Right lobe of liver (tissue), 6 donors: ENCODE data around the gene TACR1. TPM values are rescaled to one million over a fixed set of nuclear protein-coding genes. Genes with fewer than 3 reads are reported as not detected.
A peak's percentile ranks its signal among the peaks of the same experiment; 100 is the strongest.

Experiments used
- ATAC-seq, 4 donors: fragments of 200-7000 bp; cut with Tn5 transposase; one replicate each; pipeline ENCODE4 v1.9.1; 2020; ENCODE audit warnings: mild to moderate bottlenecking in 4 of 4, moderate library complexity in 4 of 4
- DNase-seq, 3 donors: peaks; one replicate each; pipeline ENCODE4 v3.0.0-alpha.2; 2020
- H3K27ac ChIP-seq, 3 donors: fragments of 200-600 bp; one replicate each; pipeline ENCODE4 v1.8.0; 2022
- H3K27me3 ChIP-seq, 2 donors: fragments of 200-600 bp; one replicate each; pipeline ENCODE4 v1.8.0; 2022
- H3K36me3 ChIP-seq, 4 donors: fragments of 200-600 bp; sonication (generic) in 1 of 4; one replicate each; pipeline versions ENCODE4 v1.5.1 to v1.8.0; 2017 to 2022; ENCODE audit warnings: control low read depth in 1 of 4
- H3K4me1 ChIP-seq, 4 donors: fragments of 200-600 bp; sonication (generic) in 1 of 4; one replicate each; pipeline versions ENCODE4 v1.5.1 to v1.8.0; 2017 to 2022; ENCODE audit warnings: control low read depth in 1 of 4
- H3K4me3 ChIP-seq, 3 donors: fragments of 200-600 bp; one replicate each; pipeline ENCODE4 v1.8.0; 2022
- H3K9me3 ChIP-seq, 4 donors: fragments of 200-600 bp; sonication (generic) in 1 of 4; one replicate each; pipeline versions ENCODE4 v1.5.1 to v1.8.0; 2017 to 2022; ENCODE audit warnings: control low read depth in 1 of 4
- CTCF ChIP-seq, 4 donors: fragments of 200-600 bp in 3 of 4; fragments of 450-650 bp in 1 of 4; IDR thresholded peaks; one replicate each; pipeline versions ENCODE4 v1.5.1 to v1.8.0; 2016 to 2022; ENCODE audit warnings: antibody characterized with exemption in 4 of 4, mild to moderate bottlenecking in 2 of 4
- POLR2A ChIP-seq: fragments of 450-650 bp; IDR thresholded peaks from one replicate; pipeline ENCODE4 v1.6.1; 2017; ENCODE audit warnings: antibody characterized with exemption, mild to moderate bottlenecking
- WGBS: methylation state at CpG from one replicate; pipeline ENCODE4 v1.1.6; 2018; ENCODE audit warnings: low coverage, low lambda C conversion rate; ENCODE audit not compliant: insufficient coverage; ENCODE audit errors: missing lambda C conversion rate; 5-methylcytosine and 5-hydroxymethylcytosine counted together
- intact Hi-C, 2 donors: fragments of 100-400 bp; cut with DNase I; formaldehyde crosslinking; loops; one replicate each; pipeline versions ENCODE4 v1.11.2 to v1.14.1; 2022
- total RNA-seq, 6 experiments: library from RNA; depleted of rRNA in 2 of 6; stranded (reverse); fragments of >200 nt in 2 of 6; fragmentation: NEBNext Ultra II Directional in 3 of 6; extraction: Animal tissue kit (Norgen Biotek cat#: 25700) in 3 of 6; gene quantifications; one replicate each; pipeline versions ENCODE4 v1.1.0 to v1.2.4, GENCODE V29; 2016 to 2023
- donor health status: DM: no; HTN: yes; CAD: no.
- donor health status: DM: no; HTN: no; CAD: no.
- donor health status: DM: no; HTN: no; CAD: no.
- donor health status: DM: no; HTN: yes; CAD: no.
- donor health status: DM: no; HTN: yes; CAD: no.

Gene TACR1
- total RNA-seq, 6 experiments from 2014 or later: not detected

- H3K27me3 ChIP-seq: no peaks in the 10 kb centered on the region
- no peak overlapping the region for H3K4me3 ChIP-seq
- no peaks in the 10 kb centered on the region for H3K36me3 ChIP-seq
- 28% methylated on average over 2 of the region's 2 CpGs for WGBS
- H3K9me3 ChIP-seq: no peaks in the 10 kb centered on the region
- intact Hi-C loops: no loop called here
- TF ChIP-seq CTCF (IDR thresholded peaks at IDR 0.05) (peak; percentile 17 to 38 (median 30)), POLR2A (no peak)
- no peaks in the 10 kb centered on the region for H3K4me1 ChIP-seq
- DNase-seq (no peak), ATAC-seq (peak in 2 of 4 donors; percentile 13 to 27)
- no peak overlapping the region for H3K27ac ChIP-seq
These were observed 100.5 kb downstream of the TACR1 start for GRCh38 chr2:75098856-75099255.

DNA sequence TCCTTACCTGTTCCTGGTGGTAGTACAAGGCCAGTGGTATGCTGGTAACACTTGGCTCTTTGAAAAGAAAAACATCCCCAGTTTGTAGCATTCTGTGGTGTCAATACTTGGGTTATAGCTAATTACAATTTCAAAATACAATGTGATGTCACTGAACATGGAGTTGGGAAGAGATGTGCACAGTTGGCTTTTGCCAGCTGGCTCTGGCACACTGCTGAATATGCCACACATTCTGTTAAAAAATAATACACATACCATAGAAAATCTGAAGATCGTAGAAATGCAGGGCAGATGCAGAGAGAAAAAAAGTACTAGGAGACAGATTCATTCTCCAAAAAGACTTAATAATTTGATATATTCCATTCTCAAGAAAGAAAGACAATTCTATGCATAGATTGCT is 101.5 kb downstream of the TACR1 start:
- Histone ChIP-seq H3K4me1 (no peaks in the 10 kb centered on the region), H3K27ac (no peak overlapping the region), H3K27me3 (no peaks in the 10 kb centered on the region), H3K4me3 (no peak overlapping the region), H3K9me3 (no peaks in the 10 kb centered on the region), H3K36me3 (no peaks in the 10 kb centered on the region)
- WGBS: 71% methylated on average over 1 of the region's 1 CpG
- no peak for TF ChIP-seq CTCF (IDR thresholded peaks at IDR 0.05)
- no peak for TF ChIP-seq POLR2A
- intact Hi-C loops: no loop called here
- no peak for DNase-seq
- ATAC-seq: no peak

GRCh38 chr2:75094405-75094804 is 104.9 kb downstream of the TACR1 start:
- TF ChIP-seq POLR2A (no peak), CTCF (IDR thresholded peaks at IDR 0.05) (no peak)
- H3K36me3 ChIP-seq: no peaks in the 10 kb centered on the region
- DNase-seq (no peak), ATAC-seq (no peak)
- WGBS: 89% methylated on average over 1 of the region's 1 CpG
- no peaks in the 10 kb centered on the region for H3K27me3 ChIP-seq
- no peaks in the 10 kb centered on the region for H3K9me3 ChIP-seq
- intact Hi-C loops: no loop called here
- H3K4me1 ChIP-seq: no peaks in the 10 kb centered on the region
- H3K4me3 ChIP-seq: no peak overlapping the region
- no peak overlapping the region for H3K27ac ChIP-seq

- 78% methylated on average over 5 of the region's 5 CpGs for WGBS
- intact Hi-C loops: no loop called here
- Histone ChIP-seq H3K9me3 (no peaks in the 10 kb centered on the region), H3K4me1 (no peaks in the 10 kb centered on the region), H3K4me3 (no peak overlapping the region), H3K27ac (no peak overlapping the region), H3K27me3 (no peaks in the 10 kb centered on the region), H3K36me3 (no peaks in the 10 kb centered on the region)
- ATAC-seq: no peak
- DNase-seq: no peak
- no peak for TF ChIP-seq POLR2A
- no peak for TF ChIP-seq CTCF (IDR thresholded peaks at IDR 0.05)
These were observed 108.4 kb downstream of the TACR1 start for GRCh38 chr2:75090770-75091515.
